ENCODE results near the gene CNN3. TPM values are rescaled to one million over a fixed set of nuclear protein-coding genes. Genes with fewer than 3 reads are reported as not detected.

Gene CNN3
- polyA plus RNA-seq, 2 of the 4 experiments (the other 2 are of a cell fraction), result 61.6 to 83.4 TPM

DNA sequence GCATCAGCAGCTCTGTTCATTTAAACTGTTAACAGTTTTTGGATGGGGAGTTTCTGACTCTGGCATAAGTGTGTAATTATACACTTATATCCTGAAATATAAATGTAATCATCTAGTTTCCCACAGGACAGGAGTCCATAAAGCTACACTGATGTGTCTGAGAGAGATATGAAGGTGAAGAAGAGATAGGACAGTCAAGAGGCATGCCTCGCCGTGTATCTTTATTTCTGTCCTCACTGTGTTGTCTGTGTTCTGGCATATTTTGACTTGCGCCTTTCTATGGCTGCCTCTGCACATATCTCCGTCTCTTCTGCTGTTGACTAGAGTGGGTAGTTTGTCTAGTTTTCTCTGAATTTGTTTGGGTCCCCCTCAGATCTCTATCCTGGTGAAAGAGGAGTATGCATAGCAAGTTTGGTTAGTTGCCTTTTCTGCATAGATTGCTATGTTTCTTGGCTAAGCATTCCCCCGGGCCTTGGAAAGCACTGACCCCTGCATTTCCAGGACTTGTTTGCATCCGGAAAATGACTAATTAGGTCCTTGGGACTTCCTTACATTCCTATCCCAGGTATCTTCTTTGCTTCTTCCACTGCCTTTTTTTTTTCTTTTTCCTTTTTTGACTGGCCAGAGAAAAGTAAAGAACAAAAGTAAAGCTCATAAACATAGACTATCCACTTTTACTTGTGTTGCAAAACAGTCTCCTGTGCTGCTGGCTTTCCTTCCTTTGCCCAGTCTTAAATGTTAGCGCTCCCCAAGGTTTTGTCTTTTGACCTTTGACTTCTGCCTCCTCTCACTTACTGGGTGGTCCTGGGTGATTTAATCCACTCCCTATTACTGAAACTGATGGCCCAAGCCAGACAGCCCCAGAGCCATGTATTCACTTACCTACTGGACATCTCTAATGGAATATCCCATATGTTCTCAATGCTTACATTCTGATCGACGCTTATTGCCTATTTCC is 27.6 kb upstream of the CNN3 start:
- ATAC-seq (no peak), FAIRE-seq (no peak), DNase-seq (ENCODE audit: low read depth in 1 of 2, low spot score in 1 of 2) (no peak)
- POLR2A ChIA-PET, result no interaction called here
- peaks cover 34% of the 10 kb centered on the region for H3K4me1 ChIP-seq
- 77% methylated on average over 9 of the region's 9 CpGs for WGBS (ENCODE audit: missing lambda C conversion rate)
- H3K27ac ChIP-seq, result peak overlapping the region; percentile 11 to 39; a peak in 2 of 6 replicates
- CTCF ChIA-PET, result interaction anchor here (0.9 to 1.5 kb wide), 3 partner anchors 10 to 100 kb away, joined by 3 read pairs; no protein-coding TSS in a partner anchor
- TF ChIP-seq HEYL (CRISPR knock-in tag; IDR thresholded peaks at IDR 0.05) (no peak), ZFP36 (IDR thresholded peaks at IDR 0.05; ENCODE audit: borderline replicate concordance, partially characterized antibody) (no peak), JUNB (IDR thresholded peaks at IDR 0.05) (no peak), HDAC2 (IDR thresholded peaks at IDR 0.05) (no peak), ESRRA (IDR thresholded peaks at IDR 0.05; ENCODE audit: borderline replicate concordance, low read length) (no peak), HOXB13 (CRISPR knock-in tag; IDR thresholded peaks at IDR 0.05; ENCODE audit: low read depth) (no peak), FOXS1 (CRISPR knock-in tag; IDR thresholded peaks at IDR 0.05) (no peak)
- TF ChIP-seq, protein P1, sequence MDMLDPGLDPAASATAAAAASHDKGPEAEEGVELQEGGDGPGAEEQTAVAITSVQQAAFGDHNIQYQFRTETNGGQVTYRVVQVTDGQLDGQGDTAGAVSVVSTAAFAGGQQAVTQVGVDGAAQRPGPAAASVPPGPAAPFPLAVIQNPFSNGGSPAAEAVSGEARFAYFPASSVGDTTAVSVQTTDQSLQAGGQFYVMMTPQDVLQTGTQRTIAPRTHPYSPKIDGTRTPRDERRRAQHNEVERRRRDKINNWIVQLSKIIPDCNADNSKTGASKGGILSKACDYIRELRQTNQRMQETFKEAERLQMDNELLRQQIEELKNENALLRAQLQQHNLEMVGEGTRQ (IDR thresholded peaks at IDR 0.05), result no peak
- H3K9me3 ChIP-seq, result peaks cover 3% of the 10 kb centered on the region; the same call in 1 of the 3 replicates
- H3K4me2 ChIP-seq, result no peak overlapping the region
- H3K4me3 ChIP-seq, result no peak overlapping the region

DNA sequence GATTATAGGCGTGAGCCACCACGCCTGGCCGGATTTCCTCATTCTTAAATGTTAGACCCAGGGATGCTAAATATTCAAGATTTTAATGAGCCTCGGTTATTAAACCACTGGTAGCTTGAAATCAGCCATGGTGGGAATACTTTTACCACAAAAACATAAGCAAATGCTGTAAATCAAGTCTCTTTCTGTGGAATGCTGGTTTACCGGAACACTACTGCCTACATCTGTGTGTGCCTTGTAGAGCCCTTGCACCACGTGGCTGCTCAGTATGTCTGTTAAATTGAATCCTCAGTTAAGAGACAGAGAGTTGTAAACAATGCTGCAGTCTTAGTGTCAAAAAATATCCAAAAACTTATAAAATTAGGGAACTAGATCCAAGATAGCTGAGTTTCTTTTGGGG is 26.8 kb upstream of the CNN3 start:
- FAIRE-seq (no peak), DNase-seq (ENCODE audit: low read depth in 1 of 2, low spot score in 1 of 2) (no peak), ATAC-seq (no peak)
- Histone ChIP-seq H3K4me1 (peaks cover 39% of the 10 kb centered on the region), H3K4me2 (no peak overlapping the region), H3K9me3 (peaks cover 3% of the 10 kb centered on the region; the same call in 1 of the 3 replicates), H3K4me3 (no peak overlapping the region), H3K27ac (peak overlapping the region in 1 of 2 experiments; percentile 39; a peak in 2 of 6 replicates)
- ChIA-PET CTCF (interaction anchor here (0.9 to 1.5 kb wide), 4 partner anchors 28 to 100 kb away, joined by 3 read pairs; no protein-coding TSS in a partner anchor), POLR2A (no interaction called here)
- TF ChIP-seq, protein P2, sequence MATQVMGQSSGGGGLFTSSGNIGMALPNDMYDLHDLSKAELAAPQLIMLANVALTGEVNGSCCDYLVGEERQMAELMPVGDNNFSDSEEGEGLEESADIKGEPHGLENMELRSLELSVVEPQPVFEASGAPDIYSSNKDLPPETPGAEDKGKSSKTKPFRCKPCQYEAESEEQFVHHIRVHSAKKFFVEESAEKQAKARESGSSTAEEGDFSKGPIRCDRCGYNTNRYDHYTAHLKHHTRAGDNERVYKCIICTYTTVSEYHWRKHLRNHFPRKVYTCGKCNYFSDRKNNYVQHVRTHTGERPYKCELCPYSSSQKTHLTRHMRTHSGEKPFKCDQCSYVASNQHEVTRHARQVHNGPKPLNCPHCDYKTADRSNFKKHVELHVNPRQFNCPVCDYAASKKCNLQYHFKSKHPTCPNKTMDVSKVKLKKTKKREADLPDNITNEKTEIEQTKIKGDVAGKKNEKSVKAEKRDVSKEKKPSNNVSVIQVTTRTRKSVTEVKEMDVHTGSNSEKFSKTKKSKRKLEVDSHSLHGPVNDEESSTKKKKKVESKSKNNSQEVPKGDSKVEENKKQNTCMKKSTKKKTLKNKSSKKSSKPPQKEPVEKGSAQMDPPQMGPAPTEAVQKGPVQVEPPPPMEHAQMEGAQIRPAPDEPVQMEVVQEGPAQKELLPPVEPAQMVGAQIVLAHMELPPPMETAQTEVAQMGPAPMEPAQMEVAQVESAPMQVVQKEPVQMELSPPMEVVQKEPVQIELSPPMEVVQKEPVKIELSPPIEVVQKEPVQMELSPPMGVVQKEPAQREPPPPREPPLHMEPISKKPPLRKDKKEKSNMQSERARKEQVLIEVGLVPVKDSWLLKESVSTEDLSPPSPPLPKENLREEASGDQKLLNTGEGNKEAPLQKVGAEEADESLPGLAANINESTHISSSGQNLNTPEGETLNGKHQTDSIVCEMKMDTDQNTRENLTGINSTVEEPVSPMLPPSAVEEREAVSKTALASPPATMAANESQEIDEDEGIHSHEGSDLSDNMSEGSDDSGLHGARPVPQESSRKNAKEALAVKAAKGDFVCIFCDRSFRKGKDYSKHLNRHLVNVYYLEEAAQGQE (IDR thresholded peaks at IDR 0.05), result no peak
- TF ChIP-seq KDM5A (IDR thresholded peaks at IDR 0.05) (no peak), EHMT2 (IDR thresholded peaks at IDR 0.05; ENCODE audit: low read depth) (no peak), JUN (IDR thresholded peaks at IDR 0.05) (no peak), HOXB13 (CRISPR knock-in tag; IDR thresholded peaks at IDR 0.05; ENCODE audit: low read depth) (no peak), CBX2 (IDR thresholded peaks at IDR 0.05; ENCODE audit: borderline replicate concordance, low read depth) (no peak), EP300 (IDR thresholded peaks at IDR 0.05) (no peak), POLR2A (IDR thresholded peaks at IDR 0.05; ENCODE audit: low read length) (no peak), CHD4 (IDR thresholded peaks at IDR 0.05; ENCODE audit: borderline replicate concordance) (no peak), HOXA7 (CRISPR knock-in tag; IDR thresholded peaks at IDR 0.05) (no peak)
- TF ChIP-seq, protein P3, sequence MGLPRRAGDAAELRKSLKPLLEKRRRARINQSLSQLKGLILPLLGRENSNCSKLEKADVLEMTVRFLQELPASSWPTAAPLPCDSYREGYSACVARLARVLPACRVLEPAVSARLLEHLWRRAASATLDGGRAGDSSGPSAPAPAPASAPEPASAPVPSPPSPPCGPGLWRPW (IDR thresholded peaks at IDR 0.05), result no peak
- WGBS (ENCODE audit: missing lambda C conversion rate), result 86% methylated on average over 6 of the region's 6 CpGs

DNA sequence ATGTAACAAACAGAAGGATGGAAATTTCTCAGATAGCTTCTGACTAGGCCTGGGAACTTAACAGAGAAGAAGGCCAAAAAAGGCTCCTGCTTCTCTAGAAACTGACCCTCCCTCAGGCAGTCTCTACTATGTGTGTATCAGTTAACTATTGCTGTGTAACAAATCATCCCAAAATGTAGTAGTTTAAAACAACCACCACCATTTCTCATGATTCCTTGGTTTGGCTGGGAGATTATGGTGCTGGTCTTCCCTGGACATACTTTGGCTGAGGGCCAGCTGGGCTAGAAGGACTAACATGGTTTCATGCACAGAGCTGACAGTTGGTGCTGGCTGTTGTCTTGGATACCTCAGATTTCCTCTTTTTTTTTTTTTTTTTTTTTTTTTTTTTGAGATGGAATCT is 26.2 kb upstream of the CNN3 start:
- Histone ChIP-seq H3K4me3 (no peak overlapping the region), H3K27ac (no peak overlapping the region), H3K4me1 (peaks cover 39% of the 10 kb centered on the region), H3K4me2 (no peak overlapping the region), H3K9me3 (peaks cover 3% of the 10 kb centered on the region; the same call in 1 of the 3 replicates)
- no peak for FAIRE-seq
- POLR2A ChIA-PET, result no interaction called here
- DNase-seq (ENCODE audit: low read depth in 1 of 2, low spot score in 1 of 2), result no peak
- CTCF ChIA-PET, result interaction anchor here (1.1 to 1.5 kb wide), 3 partner anchors 28 to 99 kb away, joined by 3 read pairs; no protein-coding TSS in a partner anchor
- ATAC-seq, result no peak
- TF ChIP-seq EP300 (IDR thresholded peaks at IDR 0.05), result no peak
- no peak for TF ChIP-seq CBX8 (IDR thresholded peaks at IDR 0.05)
- no peak for TF ChIP-seq CHD4 (IDR thresholded peaks at IDR 0.05; ENCODE audit: borderline replicate concordance)
- TF ChIP-seq HEYL (CRISPR knock-in tag; IDR thresholded peaks at IDR 0.05), result no peak
- TF ChIP-seq BHLHE40 (IDR thresholded peaks at IDR 0.05; ENCODE audit: low read depth, low read length), result no peak
- no peak for TF ChIP-seq POLR2A (IDR thresholded peaks at IDR 0.05; ENCODE audit: low read length)
- TF ChIP-seq, protein P4, sequence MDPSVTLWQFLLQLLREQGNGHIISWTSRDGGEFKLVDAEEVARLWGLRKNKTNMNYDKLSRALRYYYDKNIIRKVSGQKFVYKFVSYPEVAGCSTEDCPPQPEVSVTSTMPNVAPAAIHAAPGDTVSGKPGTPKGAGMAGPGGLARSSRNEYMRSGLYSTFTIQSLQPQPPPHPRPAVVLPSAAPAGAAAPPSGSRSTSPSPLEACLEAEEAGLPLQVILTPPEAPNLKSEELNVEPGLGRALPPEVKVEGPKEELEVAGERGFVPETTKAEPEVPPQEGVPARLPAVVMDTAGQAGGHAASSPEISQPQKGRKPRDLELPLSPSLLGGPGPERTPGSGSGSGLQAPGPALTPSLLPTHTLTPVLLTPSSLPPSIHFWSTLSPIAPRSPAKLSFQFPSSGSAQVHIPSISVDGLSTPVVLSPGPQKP (IDR thresholded peaks at IDR 0.05; ENCODE audit: low read depth, low read length), result no peak
- TF ChIP-seq, protein P5, sequence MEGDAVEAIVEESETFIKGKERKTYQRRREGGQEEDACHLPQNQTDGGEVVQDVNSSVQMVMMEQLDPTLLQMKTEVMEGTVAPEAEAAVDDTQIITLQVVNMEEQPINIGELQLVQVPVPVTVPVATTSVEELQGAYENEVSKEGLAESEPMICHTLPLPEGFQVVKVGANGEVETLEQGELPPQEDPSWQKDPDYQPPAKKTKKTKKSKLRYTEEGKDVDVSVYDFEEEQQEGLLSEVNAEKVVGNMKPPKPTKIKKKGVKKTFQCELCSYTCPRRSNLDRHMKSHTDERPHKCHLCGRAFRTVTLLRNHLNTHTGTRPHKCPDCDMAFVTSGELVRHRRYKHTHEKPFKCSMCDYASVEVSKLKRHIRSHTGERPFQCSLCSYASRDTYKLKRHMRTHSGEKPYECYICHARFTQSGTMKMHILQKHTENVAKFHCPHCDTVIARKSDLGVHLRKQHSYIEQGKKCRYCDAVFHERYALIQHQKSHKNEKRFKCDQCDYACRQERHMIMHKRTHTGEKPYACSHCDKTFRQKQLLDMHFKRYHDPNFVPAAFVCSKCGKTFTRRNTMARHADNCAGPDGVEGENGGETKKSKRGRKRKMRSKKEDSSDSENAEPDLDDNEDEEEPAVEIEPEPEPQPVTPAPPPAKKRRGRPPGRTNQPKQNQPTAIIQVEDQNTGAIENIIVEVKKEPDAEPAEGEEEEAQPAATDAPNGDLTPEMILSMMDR (IDR thresholded peaks at IDR 0.05), result no peak
- TF ChIP-seq NFE2L2 (conservative IDR thresholded peaks at IDR 0.05; ENCODE audit: low read length), result no peak
- no peak for TF ChIP-seq TP53 (CRISPR knock-in tag; IDR thresholded peaks at IDR 0.05)
- TF ChIP-seq, protein P3 (IDR thresholded peaks at IDR 0.05), result no peak
- no peak for TF ChIP-seq KDM5A (IDR thresholded peaks at IDR 0.05)
- no peak for TF ChIP-seq FOXS1 (CRISPR knock-in tag; IDR thresholded peaks at IDR 0.05)

All from A549 (cell line).